ENCODE results near the gene KCNC4.

DNA sequence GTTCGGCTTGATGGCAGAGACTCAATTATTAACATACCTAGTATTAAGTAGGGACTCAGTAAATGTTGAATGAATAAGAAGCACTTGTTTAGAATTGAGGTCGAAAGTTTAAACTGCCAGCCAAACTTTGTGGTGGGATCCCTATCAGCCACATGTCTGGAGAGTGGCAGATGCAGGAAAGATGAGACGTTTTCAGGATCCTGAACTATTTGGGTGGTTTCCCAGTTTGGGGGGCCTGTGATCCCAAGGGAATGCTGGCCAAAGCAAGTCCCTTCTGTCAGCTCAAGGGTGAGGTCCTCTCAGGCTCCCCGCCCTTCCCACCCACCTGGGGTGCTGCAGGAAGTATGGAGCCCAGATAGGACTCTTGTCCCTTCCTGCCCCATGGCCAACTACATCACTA lies 38.6 kb downstream of the KCNC4 start:
- TF ChIP-seq, protein P1, sequence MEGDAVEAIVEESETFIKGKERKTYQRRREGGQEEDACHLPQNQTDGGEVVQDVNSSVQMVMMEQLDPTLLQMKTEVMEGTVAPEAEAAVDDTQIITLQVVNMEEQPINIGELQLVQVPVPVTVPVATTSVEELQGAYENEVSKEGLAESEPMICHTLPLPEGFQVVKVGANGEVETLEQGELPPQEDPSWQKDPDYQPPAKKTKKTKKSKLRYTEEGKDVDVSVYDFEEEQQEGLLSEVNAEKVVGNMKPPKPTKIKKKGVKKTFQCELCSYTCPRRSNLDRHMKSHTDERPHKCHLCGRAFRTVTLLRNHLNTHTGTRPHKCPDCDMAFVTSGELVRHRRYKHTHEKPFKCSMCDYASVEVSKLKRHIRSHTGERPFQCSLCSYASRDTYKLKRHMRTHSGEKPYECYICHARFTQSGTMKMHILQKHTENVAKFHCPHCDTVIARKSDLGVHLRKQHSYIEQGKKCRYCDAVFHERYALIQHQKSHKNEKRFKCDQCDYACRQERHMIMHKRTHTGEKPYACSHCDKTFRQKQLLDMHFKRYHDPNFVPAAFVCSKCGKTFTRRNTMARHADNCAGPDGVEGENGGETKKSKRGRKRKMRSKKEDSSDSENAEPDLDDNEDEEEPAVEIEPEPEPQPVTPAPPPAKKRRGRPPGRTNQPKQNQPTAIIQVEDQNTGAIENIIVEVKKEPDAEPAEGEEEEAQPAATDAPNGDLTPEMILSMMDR (IDR thresholded peaks at IDR 0.05) = no peak
- no peak for TF ChIP-seq POLR2A (IDR thresholded peaks at IDR 0.05)

Measured in thyroid gland (tissue), 4 donors.